ENCODE data around the gene HSPB9.

HSPB9 gene

DNA sequence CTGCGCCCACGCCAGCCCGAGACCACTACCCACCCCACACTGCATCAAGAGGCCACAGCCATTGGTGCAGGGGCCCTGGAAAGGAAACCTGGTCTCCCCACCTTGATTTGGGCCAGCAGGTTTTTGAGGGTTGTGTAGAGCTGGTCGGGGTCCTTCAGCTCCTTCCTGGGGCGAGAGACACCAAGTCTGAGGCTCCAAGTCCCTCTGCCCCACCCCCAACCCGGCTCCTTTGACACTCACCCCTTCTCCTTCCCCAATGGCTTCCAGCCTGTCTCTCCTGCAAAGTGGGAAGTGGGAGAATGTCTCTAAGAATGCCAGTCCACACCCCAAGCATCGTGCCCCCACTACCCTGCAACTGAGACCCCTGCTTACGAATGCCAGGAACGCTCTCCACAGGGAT, 8.5 kb upstream of the HSPB9 start:
- Histone ChIP-seq H3K27ac (ENCODE audit: low read depth, low read length) (no peak overlapping the region), H3K9me3 (ENCODE audit: insufficient read depth, low read depth, low read length) (no peaks in the 10 kb centered on the region), H3K36me3 (ENCODE audit: insufficient read depth, low read length) (peaks cover 50% of the 10 kb centered on the region), H3K9ac (ENCODE audit: low read depth, low read length) (no peak overlapping the region), H3K4me3 (ENCODE audit: low read length) (no peak overlapping the region), H3K4me1 (ENCODE audit: insufficient read depth, low read length) (no peaks in the 10 kb centered on the region), H3K27me3 (ENCODE audit: insufficient read depth, low read length) (no peaks in the 10 kb centered on the region)
- 95% methylated on average over 9 of the region's 9 CpGs for WGBS

DNA sequence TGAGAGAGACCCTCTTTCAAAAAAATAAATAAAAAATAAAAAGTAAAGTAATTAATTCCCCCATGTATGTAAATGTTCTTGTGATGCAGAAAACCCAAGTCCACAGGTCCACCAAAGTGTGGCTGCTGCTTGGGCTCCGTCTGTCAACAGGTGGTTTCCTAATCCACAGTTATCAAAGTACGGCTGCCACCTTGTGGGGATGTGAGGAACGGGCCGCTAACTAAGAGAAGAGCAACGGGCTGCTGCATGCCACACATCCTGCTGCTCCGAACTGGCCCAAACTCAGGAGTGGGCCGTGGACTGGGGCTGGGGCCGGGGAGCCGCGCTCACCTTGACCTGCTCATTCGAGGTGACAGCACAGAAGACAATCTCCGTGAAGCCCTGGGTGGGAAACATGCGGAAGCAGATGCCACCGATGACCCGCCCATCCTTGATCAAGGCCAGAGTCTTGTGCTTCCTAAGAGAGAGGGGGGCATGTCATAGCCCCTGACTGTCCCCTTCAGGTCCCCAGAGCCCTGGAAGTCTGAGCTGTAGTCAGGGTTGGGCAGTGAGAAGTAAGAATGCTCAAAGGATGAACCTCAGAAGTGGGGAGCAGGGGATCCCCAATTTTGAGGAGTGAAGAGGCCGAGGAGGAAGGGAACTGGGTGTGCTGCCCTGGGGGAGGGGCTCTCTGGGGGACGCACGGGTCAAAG, 5.8 kb upstream of the HSPB9 start:
- H3K27me3 ChIP-seq (ENCODE audit: insufficient read depth, low read length): no peaks in the 10 kb centered on the region
- no peaks in the 10 kb centered on the region for H3K4me1 ChIP-seq (ENCODE audit: insufficient read depth, low read length)
- peaks cover 53% of the 10 kb centered on the region for H3K36me3 ChIP-seq (ENCODE audit: insufficient read depth, low read length)
- 59% methylated on average over 18 of the region's 18 CpGs for WGBS
- no peaks in the 10 kb centered on the region for H3K9me3 ChIP-seq (ENCODE audit: insufficient read depth, low read depth, low read length)
- H3K27ac ChIP-seq (ENCODE audit: low read depth, low read length): no peak overlapping the region
- H3K9ac ChIP-seq (ENCODE audit: low read depth, low read length): no peak overlapping the region
- H3K4me3 ChIP-seq (ENCODE audit: low read length): no peak overlapping the region

DNA sequence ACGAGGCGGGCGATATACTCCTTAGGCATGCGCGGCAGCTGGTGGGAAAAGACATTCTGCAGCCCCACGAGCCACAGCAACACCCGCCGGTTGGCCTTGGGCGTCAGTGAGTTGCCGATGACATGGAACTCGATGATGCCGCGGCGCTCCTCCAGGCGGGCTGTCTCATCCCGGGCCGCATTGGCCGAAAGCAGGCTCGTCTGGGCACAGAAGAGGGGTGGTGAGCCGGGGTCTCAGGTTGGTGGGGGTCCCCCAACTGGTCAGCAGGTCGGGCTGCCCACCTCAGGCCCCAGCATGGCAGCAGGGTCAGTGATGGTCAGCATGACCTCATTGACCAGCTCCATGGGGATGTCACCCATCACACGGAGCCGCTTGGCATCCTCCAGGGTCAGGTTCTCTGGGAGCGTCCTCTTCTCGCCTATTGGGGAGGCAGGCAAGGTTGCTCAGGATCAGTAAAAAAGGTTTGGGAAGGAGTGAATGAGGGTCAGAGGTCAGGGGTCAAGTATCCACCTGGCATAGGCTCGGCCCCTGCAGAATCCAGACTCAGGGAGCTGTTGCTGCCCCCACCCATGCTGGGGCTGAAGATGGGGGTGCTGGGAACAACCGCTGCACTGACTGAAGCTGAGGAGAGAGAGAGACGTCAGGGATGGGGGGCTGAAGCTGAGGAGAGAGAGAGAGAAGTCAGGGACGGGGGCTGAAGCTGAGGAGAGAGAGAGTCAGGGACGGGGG, 5.0 kb upstream of the HSPB9 start:
- WGBS: 92% methylated on average over 30 of the region's 30 CpGs
- Histone ChIP-seq H3K4me1 (ENCODE audit: insufficient read depth, low read length) (no peaks in the 10 kb centered on the region), H3K4me3 (ENCODE audit: low read length) (no peak overlapping the region), H3K27me3 (ENCODE audit: insufficient read depth, low read length) (no peaks in the 10 kb centered on the region), H3K9me3 (ENCODE audit: insufficient read depth, low read depth, low read length) (no peaks in the 10 kb centered on the region), H3K27ac (ENCODE audit: low read depth, low read length) (no peak overlapping the region), H3K9ac (ENCODE audit: low read depth, low read length) (no peak overlapping the region), H3K36me3 (ENCODE audit: insufficient read depth, low read length) (peaks cover 53% of the 10 kb centered on the region)

DNA sequence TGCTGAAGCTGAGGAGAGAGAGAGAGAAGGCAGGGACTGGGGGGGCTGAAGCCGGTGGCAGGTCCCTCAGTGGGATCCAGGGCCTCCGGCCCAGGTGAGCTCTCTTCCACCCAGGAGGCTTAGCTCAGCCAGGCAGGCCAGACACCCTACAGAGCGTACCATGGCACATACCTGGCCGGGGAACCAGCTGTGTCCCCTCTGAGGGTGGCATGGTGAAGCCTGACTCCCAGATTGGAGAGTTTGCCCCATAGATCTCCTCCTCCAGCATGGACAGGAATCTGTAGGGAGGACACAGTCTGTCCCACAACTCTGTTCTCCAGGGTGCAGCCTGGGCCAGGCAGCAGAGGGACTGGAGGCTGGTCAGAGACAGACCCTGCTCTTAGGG, 4.5 kb upstream of the HSPB9 start:
- Histone ChIP-seq H3K4me3 (ENCODE audit: low read length) (no peak overlapping the region), H3K27ac (ENCODE audit: low read depth, low read length) (no peak overlapping the region), H3K9ac (ENCODE audit: low read depth, low read length) (no peak overlapping the region), H3K27me3 (ENCODE audit: insufficient read depth, low read length) (no peaks in the 10 kb centered on the region), H3K4me1 (ENCODE audit: insufficient read depth, low read length) (peaks cover 2% of the 10 kb centered on the region; the same call in 1 of the 2 replicates), H3K36me3 (ENCODE audit: insufficient read depth, low read length) (peaks cover 53% of the 10 kb centered on the region), H3K9me3 (ENCODE audit: insufficient read depth, low read depth, low read length) (no peaks in the 10 kb centered on the region)
- WGBS: 95% methylated on average over 4 of the region's 4 CpGs

DNA sequence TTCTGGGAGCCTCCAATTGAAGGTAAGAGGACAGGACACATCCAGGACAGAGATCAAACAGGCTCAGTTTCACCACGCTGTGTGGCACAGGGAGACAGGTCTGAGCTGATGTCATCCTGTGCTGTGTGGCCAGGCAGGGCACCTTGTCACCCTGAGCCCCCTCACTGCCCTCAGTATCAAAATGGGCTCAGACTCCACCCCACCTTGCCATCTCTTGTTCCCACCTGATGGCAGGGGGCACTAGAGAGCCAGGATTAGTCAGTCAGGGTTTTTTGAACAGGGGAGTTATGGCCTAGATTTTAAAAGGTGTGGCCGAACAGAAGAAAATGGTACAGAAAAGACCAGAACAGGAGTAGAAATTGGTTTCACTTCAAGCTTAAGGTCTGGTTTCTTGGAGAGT, 4.1 kb upstream of the HSPB9 start:
- Histone ChIP-seq H3K9ac (ENCODE audit: low read depth, low read length) (no peak overlapping the region), H3K27me3 (ENCODE audit: insufficient read depth, low read length) (no peaks in the 10 kb centered on the region), H3K4me3 (ENCODE audit: low read length) (no peak overlapping the region), H3K36me3 (ENCODE audit: insufficient read depth, low read length) (peaks cover 48% of the 10 kb centered on the region), H3K27ac (ENCODE audit: low read depth, low read length) (no peak overlapping the region), H3K9me3 (ENCODE audit: insufficient read depth, low read depth, low read length) (no peaks in the 10 kb centered on the region), H3K4me1 (ENCODE audit: insufficient read depth, low read length) (peaks cover 4% of the 10 kb centered on the region; the same call in 1 of the 2 replicates)
- 81% methylated on average over 2 of the region's 2 CpGs for WGBS

DNA sequence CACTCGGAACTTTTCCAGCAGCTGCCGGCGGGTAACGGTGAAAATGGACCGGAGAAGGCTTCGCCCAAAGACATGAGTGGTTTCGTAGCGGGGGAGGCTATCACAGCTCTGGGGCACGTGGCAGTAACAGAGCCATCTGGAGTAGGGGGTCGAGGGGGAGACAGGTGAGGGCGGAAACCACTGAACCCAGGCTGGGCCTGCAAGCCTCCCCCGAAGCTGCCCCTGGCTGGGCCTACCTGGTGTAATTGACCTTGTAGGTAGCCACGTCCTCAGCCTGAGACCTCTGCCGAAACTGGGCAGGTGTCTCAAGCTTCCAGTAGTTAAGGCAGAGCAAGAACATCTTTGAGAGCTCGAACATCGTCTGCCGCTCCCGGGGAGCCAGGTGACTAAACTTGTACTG, 3.3 kb upstream of the HSPB9 start:
- Histone ChIP-seq H3K27me3 (ENCODE audit: insufficient read depth, low read length) (no peaks in the 10 kb centered on the region), H3K36me3 (ENCODE audit: insufficient read depth, low read length) (peaks cover 44% of the 10 kb centered on the region), H3K9me3 (ENCODE audit: insufficient read depth, low read depth, low read length) (no peaks in the 10 kb centered on the region), H3K27ac (ENCODE audit: low read depth, low read length) (no peak overlapping the region), H3K4me3 (ENCODE audit: low read length) (no peak overlapping the region), H3K9ac (ENCODE audit: low read depth, low read length) (no peak overlapping the region), H3K4me1 (ENCODE audit: insufficient read depth, low read length) (peaks cover 4% of the 10 kb centered on the region; the same call in 1 of the 2 replicates)
- 95% methylated on average over 18 of the region's 18 CpGs for WGBS

DNA sequence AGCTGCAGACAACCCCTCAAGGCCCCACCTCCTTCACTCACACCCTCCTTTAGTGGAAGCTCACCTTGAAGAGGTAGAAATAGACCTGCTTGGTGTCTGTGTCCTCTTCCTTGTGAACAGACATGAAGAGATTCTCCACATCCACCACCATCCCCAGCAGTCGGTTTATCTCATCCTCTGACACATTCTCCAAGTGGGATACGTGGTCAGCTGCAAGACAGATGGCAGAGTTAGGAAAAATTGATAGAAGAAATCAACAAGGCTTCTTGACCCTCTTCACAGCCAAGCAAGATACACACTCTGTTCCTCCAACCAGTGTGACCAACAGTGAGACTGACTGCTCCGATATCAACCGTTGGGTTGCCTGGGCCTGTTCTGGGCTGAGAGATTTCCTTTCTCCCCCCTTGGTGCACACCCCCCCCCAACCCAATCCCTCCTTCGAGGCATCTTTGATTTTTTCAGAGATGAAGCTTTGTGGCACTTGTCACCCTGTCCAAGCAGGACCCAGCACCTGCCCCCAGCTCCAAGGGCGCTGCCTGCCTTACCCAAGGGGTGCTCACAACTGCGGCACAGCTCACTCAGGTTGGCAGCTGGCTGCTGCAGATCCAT, 2.3 kb upstream of the HSPB9 start:
- Histone ChIP-seq H3K4me1 (ENCODE audit: insufficient read depth, low read length) (peaks cover 4% of the 10 kb centered on the region; the same call in 1 of the 2 replicates), H3K9ac (ENCODE audit: low read depth, low read length) (no peak overlapping the region), H3K27ac (ENCODE audit: low read depth, low read length) (no peak overlapping the region), H3K4me3 (ENCODE audit: low read length) (peak overlapping the region; percentile 48), H3K36me3 (ENCODE audit: insufficient read depth, low read length) (peaks cover 44% of the 10 kb centered on the region), H3K9me3 (ENCODE audit: insufficient read depth, low read depth, low read length) (no peaks in the 10 kb centered on the region), H3K27me3 (ENCODE audit: insufficient read depth, low read length) (no peaks in the 10 kb centered on the region)
- 85% methylated on average over 7 of the region's 7 CpGs for WGBS

DNA sequence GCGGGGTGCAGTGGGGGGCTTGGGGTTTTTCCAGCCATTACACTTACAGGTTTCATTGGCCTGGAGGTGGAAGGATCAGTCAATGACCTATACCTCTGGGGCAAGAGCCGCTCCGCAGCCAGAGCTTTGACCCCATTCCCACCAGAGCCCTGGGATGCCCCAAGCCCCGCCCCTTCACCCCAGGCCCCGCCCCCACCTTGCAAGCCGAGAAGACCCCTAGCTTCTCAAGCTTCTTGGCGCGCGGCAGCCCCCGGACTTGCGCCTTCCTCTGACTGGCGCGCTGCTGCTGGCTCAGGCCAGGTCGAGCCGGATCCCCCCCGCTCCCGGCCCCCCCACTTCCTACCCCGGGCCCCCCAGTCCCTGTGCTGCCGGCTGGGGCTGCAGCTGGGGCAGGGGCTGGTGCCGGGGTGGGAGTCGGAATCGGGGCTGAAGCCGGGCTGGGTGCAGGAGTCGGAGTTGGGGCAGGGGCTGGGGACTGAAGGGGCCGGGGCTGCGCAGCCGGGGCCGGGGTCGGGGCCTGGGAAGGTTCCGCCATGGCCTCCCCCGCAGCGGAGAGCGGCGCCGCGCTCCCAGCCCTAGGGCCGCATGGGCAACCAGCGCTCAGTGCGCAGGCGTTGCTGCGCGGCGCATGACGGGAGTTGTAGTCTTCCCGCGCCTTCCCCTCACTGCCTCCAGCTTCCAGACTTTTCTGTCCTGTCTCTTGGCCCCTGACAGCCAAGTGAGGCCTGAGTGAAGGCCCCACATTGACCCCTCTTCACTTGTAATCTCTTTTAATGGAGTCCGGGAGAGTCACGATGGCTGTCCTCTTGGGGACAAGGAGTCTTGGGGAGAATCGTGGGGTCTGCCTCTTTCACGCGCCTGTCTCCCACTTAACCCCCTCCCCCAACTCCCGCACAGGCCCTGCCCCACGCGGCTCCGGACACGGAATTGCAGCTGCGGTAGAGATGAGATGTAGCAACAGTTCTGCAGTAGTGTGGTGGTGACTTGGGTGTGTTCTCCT, 1.5 kb upstream of the HSPB9 start, which contains the start of gene KAT2A:
KAT2A (minus strand) TSS at position 598 of the 1,000 bp plus-strand sequence; CDS start at position 535, 63 bp downstream.
- 10% methylated on average over 48 of the region's 57 CpGs for WGBS
- Histone ChIP-seq H3K4me1 (ENCODE audit: insufficient read depth, low read length) (peaks cover 4% of the 10 kb centered on the region; the same call in 1 of the 2 replicates), H3K9ac (ENCODE audit: low read depth, low read length) (peak within 1 kb of the TSS; percentile 61; the same call in 1 of the 2 replicates), H3K4me3 (ENCODE audit: low read length) (peak within 1 kb of the TSS; percentile 48), H3K27me3 (ENCODE audit: insufficient read depth, low read length) (no peaks in the 10 kb centered on the region), H3K9me3 (ENCODE audit: insufficient read depth, low read depth, low read length) (no peaks in the 10 kb centered on the region), H3K36me3 (ENCODE audit: insufficient read depth, low read length) (peaks cover 45% of the 10 kb centered on the region), H3K27ac (ENCODE audit: low read depth, low read length) (peak within 1 kb of the TSS; percentile 83)

DNA sequence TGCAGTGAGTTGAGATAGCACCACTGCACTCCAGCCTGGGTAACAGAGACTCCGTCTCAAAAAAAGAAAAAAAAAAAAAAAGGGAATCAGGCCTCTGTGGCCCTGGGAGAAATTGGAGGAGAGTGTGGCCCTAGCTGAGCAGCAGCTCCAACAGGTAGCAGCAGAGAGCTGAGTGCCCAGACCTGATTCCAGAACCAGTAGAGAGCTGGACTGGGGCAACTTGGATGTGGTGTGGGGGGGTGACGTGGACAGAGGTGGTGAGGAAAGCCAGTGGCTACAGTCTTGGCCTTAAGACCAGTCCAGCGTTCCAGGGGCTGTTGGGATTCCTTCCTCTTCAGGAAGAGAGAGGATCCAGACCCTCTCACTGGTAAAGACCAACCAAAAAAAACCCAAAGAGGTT, 1.7 kb downstream of the HSPB9 start:
- no peaks in the 10 kb centered on the region for H3K27me3 ChIP-seq (ENCODE audit: insufficient read depth, low read length)
- H3K4me3 ChIP-seq (ENCODE audit: low read length): no peak overlapping the region
- H3K9me3 ChIP-seq (ENCODE audit: insufficient read depth, low read depth, low read length): no peaks in the 10 kb centered on the region
- H3K4me1 ChIP-seq (ENCODE audit: insufficient read depth, low read length): peaks cover 4% of the 10 kb centered on the region; the same call in 1 of the 2 replicates
- H3K27ac ChIP-seq (ENCODE audit: low read depth, low read length): no peak overlapping the region
- H3K36me3 ChIP-seq (ENCODE audit: insufficient read depth, low read length): peaks cover 48% of the 10 kb centered on the region
- 98% methylated on average over 3 of the region's 3 CpGs for WGBS
- no peak overlapping the region for H3K9ac ChIP-seq (ENCODE audit: low read depth, low read length)

DNA sequence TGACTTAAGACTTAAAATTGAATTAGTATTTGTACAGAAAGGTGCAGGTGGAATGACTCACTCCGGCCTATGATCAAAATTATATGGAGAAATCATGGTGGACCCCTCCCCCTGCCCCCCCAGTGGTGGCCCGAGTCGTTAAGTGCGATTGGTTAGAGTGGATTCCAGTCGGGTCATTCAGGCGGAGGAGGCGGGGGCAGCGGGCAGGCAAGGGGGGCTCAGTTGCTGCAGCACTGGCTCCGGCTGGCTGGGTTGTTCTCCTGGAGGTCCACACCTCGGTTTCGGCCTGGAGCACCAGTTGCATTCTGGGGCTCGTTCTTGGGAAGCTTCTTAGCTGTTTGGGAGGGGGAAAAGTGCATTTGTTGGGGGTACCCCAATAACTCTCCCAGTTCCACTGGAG, 3.0 kb downstream of the HSPB9 start:
- H3K9me3 ChIP-seq (ENCODE audit: insufficient read depth, low read depth, low read length): no peaks in the 10 kb centered on the region

More for the DNA sequence above, 3.0 kb downstream of the HSPB9 start:
- Histone ChIP-seq H3K9ac (ENCODE audit: low read depth, low read length) (no peak overlapping the region), H3K4me3 (ENCODE audit: low read length) (no peak overlapping the region), H3K4me1 (ENCODE audit: insufficient read depth, low read length) (peaks cover 4% of the 10 kb centered on the region; the same call in 1 of the 2 replicates), H3K27me3 (ENCODE audit: insufficient read depth, low read length) (no peaks in the 10 kb centered on the region), H3K36me3 (ENCODE audit: insufficient read depth, low read length) (peaks cover 60% of the 10 kb centered on the region), H3K27ac (ENCODE audit: low read depth, low read length) (no peak overlapping the region)
- WGBS: 89% methylated on average over 12 of the region's 12 CpGs

Measured in HUES64 (cell line).